Liver (tissue), 9 donors: ENCODE data around the gene CEP85L. TPM values are rescaled to one million over a fixed set of nuclear protein-coding genes. Genes with fewer than 3 reads are reported as not detected.

Experiments used
- DNase-seq: peaks from one replicate; pipeline ENCODE4 v3.0.0-alpha.2; 2017; ENCODE audit warnings: low spot score
- H3K27ac ChIP-seq, 2 donors: one replicate each; pipeline ENCODE4 v1.7.0; 2013; ENCODE audit warnings: inconsistent platforms in 2 of 2, low read length in 2 of 2, control low read depth in 1 of 2, low read depth in 1 of 2, mild to moderate bottlenecking in 1 of 2
- H3K27me3 ChIP-seq, 4 donors: one replicate each; pipeline versions ENCODE4 v1.6.1 to v1.7.0; 2013; ENCODE audit warnings: low read length in 3 of 4, inconsistent platforms in 1 of 4, mild to moderate bottlenecking in 1 of 4, moderate library complexity in 1 of 4; ENCODE audit not compliant: control insufficient read depth in 4 of 4, insufficient read depth in 4 of 4
- H3K36me3 ChIP-seq, 4 donors: one replicate each; pipeline versions ENCODE4 v1.6.1 to v1.7.0; 2013; ENCODE audit warnings: low read length in 3 of 4, mild to moderate bottlenecking in 3 of 4, low read depth in 1 of 4, moderate library complexity in 1 of 4; ENCODE audit not compliant: control insufficient read depth in 4 of 4, insufficient read depth in 3 of 4
- H3K4me1 ChIP-seq, 4 donors: one replicate each; pipeline versions ENCODE4 v1.6.1 to v1.7.0; 2013; ENCODE audit warnings: low read length in 3 of 4, mild to moderate bottlenecking in 3 of 4, moderate library complexity in 1 of 4; ENCODE audit not compliant: control insufficient read depth in 4 of 4, insufficient read depth in 4 of 4
- H3K4me3 ChIP-seq, 3 donors: one replicate each; pipeline versions ENCODE4 v1.6.1 to v1.7.0; 2013; ENCODE audit warnings: low read length in 3 of 3, control low read depth in 1 of 3, low read depth in 1 of 3, mild to moderate bottlenecking in 1 of 3
- H3K9ac ChIP-seq, 2 donors: one replicate each; pipeline ENCODE4 v1.7.0; 2013; ENCODE audit warnings: low read length in 2 of 2, mild to moderate bottlenecking in 2 of 2, moderate library complexity in 2 of 2, control low read depth in 1 of 2, low read depth in 1 of 2
- H3K9me3 ChIP-seq, 4 donors: one replicate each; pipeline versions ENCODE4 v1.6.1 to v1.7.0; 2013; ENCODE audit warnings: low read length in 3 of 4; ENCODE audit not compliant: control insufficient read depth in 4 of 4
- ATF3 ChIP-seq: IDR thresholded peaks from 2 replicates; pipeline ENCODE4 v1.6.1; 2016; ENCODE audit warnings: antibody characterized with exemption
- CTCF ChIP-seq: fragments of 150-350 bp; IDR thresholded peaks from 2 replicates; pipeline ENCODE4 v1.5.1; 2017; ENCODE audit warnings: improper control_type of control experiment, low read depth, low read length; ENCODE audit not compliant: missing input control
- FOXA1 ChIP-seq: IDR thresholded peaks from 2 replicates; pipeline ENCODE4 v1.6.1; 2016; ENCODE audit warnings: antibody characterized with exemption
- FOXA2 ChIP-seq: IDR thresholded peaks from 2 replicates; pipeline ENCODE4 v1.6.1; 2016; ENCODE audit warnings: antibody characterized with exemption
- HNF4A ChIP-seq, 2 donors: conservative IDR thresholded peaks; 2 replicates each; pipeline ENCODE4 v1.6.1; 2016; ENCODE audit warnings: antibody characterized with exemption in 2 of 2, mild to moderate bottlenecking in 2 of 2
- MAX ChIP-seq: IDR thresholded peaks from 2 replicates; pipeline ENCODE4 v1.6.1; 2016; ENCODE audit warnings: antibody characterized with exemption
- RAD21 ChIP-seq, 2 donors: IDR thresholded peaks; 2 replicates each; pipeline ENCODE4 v1.6.1; 2016; ENCODE audit warnings: antibody characterized with exemption in 2 of 2, mild to moderate bottlenecking in 2 of 2
- REST ChIP-seq: IDR thresholded peaks from 2 replicates; pipeline ENCODE4 v1.6.1; 2016; ENCODE audit warnings: antibody characterized with exemption, mild to moderate bottlenecking
- WGBS: extraction: QIAGEN DNeasy Blood & Tissue Kit; methylation state at CpG from one replicate; pipeline ENCODE4 v1.1.7; 2013; 5-methylcytosine and 5-hydroxymethylcytosine counted together
- polyA plus RNA-seq, 2 donors: library from polyadenylated mRNA; stranded (reverse) in 1 of 2; unstranded in 1 of 2; fragments of 200-250 nt in 1 of 2; fragments of >200 nt in 1 of 2; fragmentation: Nextera tagmentation in 1 of 2; extraction: Ambion mirVana in 1 of 2; gene quantifications; one replicate each; pipeline versions ENCODE4 v1.2.1 to v1.2.3, GENCODE V29; 2013 to 2015
- total RNA-seq, 2 donors: library from RNA; depleted of rRNA; stranded (reverse); fragments of >200 nt; gene quantifications; one replicate each; pipeline ENCODE4 v1.2.3, GENCODE V29; 2014
- donor health status: healthy.
- donor health status: healthy.
- donor health status: healthy.
- donor health status: healthy.
- donor health status: healthy.

The CEP85L gene
- total and polyA plus RNA-seq, 4 donors: 0.40 to 6.4 (median 2.3) TPM

GRCh38 chr6:118511930-118512715 is 139.3 kb downstream of the CEP85L start:
- no peak overlapping the region for H3K4me3 ChIP-seq
- H3K36me3 ChIP-seq: no peaks in the 10 kb centered on the region
- H3K9ac ChIP-seq: no peak overlapping the region
- no peaks in the 10 kb centered on the region for H3K4me1 ChIP-seq
- no peaks in the 10 kb centered on the region for H3K9me3 ChIP-seq
- TF ChIP-seq MAX (no peak), FOXA2 (no peak), ATF3 (no peak), FOXA1 (no peak), HNF4A (conservative IDR thresholded peaks at IDR 0.05) (no peak)
- DNase-seq: no peak
- no peak overlapping the region for H3K27ac ChIP-seq
- no peaks in the 10 kb centered on the region for H3K27me3 ChIP-seq
- WGBS: 96% methylated on average over 4 of the region's 4 CpGs

GRCh38 chr6:118509009-118509617 is 142.3 kb downstream of the CEP85L start:
- 44% methylated on average over 3 of the region's 3 CpGs for WGBS
- no peaks in the 10 kb centered on the region for H3K9me3 ChIP-seq
- no peak overlapping the region for H3K4me3 ChIP-seq
- H3K27me3 ChIP-seq: no peaks in the 10 kb centered on the region
- H3K36me3 ChIP-seq: peaks cover 0 to 3% (median under 1%) of the 10 kb centered on the region in 4 donors
- no peak for DNase-seq
- H3K4me1 ChIP-seq: no peaks in the 10 kb centered on the region
- TF ChIP-seq CTCF (peak; percentile 52), FOXA1 (no peak), RAD21 (IDR thresholded peaks at IDR 0.05) (peak; percentile 83 to 85)
- H3K9ac ChIP-seq: no peak overlapping the region
- no peak overlapping the region for H3K27ac ChIP-seq

GRCh38 chr6:118507636-118508035 is 143.8 kb downstream of the CEP85L start:
- no peak overlapping the region for H3K27ac ChIP-seq
- no peaks in the 10 kb centered on the region for H3K9me3 ChIP-seq
- 95% methylated on average over 1 of the region's 1 CpG for WGBS
- DNase-seq: no peak
- no peaks in the 10 kb centered on the region for H3K27me3 ChIP-seq
- TF ChIP-seq FOXA1 (no peak), REST (no peak), HNF4A (conservative IDR thresholded peaks at IDR 0.05) (no peak), MAX (no peak)
- H3K4me3 ChIP-seq: no peak overlapping the region
- no peaks in the 10 kb centered on the region for H3K4me1 ChIP-seq
- H3K36me3 ChIP-seq: peaks cover 0 to 3% (median under 1%) of the 10 kb centered on the region in 4 donors
- H3K9ac ChIP-seq: no peak overlapping the region
